NK-92 treated with Interleukin-12 subunit alpha and Interleukin-12 subunit beta, amount 100 ng/mL, for 24 hours (cell line): ENCODE data around the gene CST1.
"Not testable (repeated sequence)": the region's sequence is repeated elsewhere in the genome, so short reads cannot be mapped to it uniquely, and the experiment has no call there.

ENCODE experiments used
- DNase-seq: peaks from one replicate; lab custom pipeline; 2025; lab: John Stamatoyannopoulos, UW

The CST1 gene

GRCh38 chr20:23754731-23755130 is 4.0 kb upstream of the CST1 start:
- DNase-seq, result no peak

DNA sequence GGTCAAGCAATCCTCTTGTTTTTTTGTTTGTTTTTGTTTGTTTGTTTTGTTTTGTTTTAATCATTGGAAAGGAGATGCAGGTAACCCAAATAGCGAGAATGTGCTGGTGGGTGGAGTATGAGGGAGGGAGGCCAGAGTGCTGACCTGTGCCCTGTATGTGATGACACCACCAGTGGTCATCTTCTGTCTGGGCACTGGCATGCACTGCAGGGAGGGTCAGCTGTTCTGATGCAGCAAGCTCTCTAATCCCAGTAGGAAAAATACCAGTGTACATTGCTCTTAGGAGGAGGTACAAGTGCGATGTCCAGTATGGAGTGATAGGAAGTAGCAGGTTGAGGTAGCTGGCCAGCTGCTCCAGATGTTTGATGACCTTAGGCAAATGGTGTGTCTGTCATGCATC is 2.9 kb upstream of the CST1 start:
- DNase-seq, result no peak

GRCh38 chr20:23753194-23753548 is 2.4 kb upstream of the CST1 start:
- no peak for DNase-seq

DNA sequence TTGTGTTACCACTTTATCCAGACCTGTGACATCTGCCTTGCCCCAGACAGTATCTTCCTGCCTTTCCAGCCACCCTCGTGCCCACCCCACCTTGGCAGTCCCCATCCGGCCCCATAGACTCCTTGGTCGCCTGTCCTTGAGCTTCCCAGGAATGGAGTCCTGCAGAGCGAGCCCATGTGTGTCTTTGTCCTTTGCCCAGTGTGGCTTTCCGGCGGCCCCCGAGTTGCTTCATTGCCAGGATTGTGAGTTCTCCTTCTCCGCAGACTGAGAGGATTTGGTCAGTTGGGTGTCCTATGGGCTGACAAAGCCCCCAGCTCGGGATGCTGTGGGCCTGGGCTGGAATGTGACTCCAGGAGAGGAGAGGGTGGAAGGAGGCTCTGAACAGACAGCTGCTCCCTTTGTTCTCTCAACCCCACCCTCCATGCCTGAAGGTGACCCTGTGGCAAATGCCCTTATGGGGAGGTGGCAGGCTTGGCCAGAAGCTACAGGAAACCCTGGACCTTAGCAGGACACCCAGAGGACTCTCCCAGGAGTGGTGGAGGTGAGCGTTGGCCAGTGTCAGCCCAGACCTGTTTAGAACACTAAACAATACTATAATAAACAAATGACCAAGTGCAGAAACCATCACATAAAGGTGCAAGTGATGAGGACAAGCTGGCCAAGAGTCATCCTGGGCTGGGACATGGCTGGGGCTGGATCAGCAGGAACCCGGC is 1.9 kb upstream of the CST1 start:
- DNase-seq, result no peak

- no peak for DNase-seq
Measured at GRCh38 chr20:23752019-23752418, 1.3 kb upstream of the CST1 start.

DNA sequence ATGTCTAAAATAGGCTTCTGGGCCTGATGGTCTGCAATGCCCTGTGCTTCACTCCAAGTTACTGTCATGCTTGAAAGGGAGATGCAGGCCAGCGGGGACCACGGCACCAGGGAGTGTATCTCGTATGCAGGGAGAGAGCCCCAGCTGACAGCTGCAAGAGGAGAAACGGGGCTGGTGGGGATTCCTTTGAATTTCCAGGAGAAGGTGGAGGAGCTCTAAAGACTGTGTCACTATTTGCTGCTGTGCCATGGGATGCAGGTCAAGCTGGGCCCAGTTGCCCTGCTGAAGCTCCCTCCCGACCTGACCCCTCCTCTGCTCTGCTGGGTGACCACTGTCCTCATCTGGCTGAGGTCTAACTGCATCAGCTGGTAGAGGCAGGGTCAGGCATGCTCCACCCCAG is 989 bp downstream of the CST1 start:
- no peak for DNase-seq

DNA sequence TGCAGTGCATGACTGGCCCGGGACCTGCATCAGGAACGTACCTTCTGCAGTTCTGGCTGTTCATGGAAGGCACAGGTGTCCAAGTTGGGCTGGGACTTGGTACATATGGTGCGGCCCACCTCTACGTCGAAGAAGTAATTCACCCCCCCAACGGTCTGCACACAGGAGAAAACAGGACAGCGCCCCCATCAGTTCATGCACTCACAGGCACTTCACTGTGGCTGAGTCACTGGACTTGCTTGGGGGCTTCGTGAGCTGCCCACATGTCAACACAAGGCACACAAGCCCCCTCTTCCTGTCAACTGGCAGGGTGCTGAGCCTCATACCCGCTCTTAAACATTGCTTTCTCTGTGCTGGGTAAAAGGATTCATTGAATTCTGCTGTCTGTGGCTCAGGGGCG is 1.8 kb downstream of the CST1 start:
- DNase-seq, result not testable (repeated sequence)

- DNase-seq, result not testable (repeated sequence)
Measured at GRCh38 chr20:23747551-23747950, 3.2 kb downstream of the CST1 start.

DNA sequence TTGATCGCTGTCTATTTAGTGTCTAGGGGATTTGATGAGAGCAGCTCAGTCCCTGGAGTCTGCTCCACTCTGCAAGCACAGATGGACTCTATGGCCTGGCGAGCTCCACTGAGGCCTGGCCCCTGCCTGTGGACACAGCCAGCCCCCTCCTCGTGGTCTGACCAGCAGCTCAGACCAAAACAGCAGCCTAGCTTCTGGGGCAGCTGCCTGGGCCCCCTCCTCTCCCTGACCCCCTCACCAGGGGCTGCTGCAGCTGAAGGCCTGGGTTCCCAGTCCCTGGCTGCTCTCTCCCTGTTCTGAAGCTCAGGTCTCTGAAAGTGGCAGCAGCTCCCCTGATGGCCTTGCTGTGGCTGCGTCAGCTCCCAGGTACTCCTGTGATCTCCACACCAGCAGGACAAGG is 3.6 kb downstream of the CST1 start:
- not testable (repeated sequence) for DNase-seq

GRCh38 chr20:23746321-23746720 is 4.4 kb downstream of the CST1 start:
- no peak for DNase-seq

GRCh38 chr20:23745247-23745646 is 5.5 kb downstream of the CST1 start:
- DNase-seq, result no peak

GRCh38 chr20:23744817-23745216 is 5.9 kb downstream of the CST1 start:
- no peak for DNase-seq

GRCh38 chr20:23735391-23735790 is 15.3 kb downstream of the CST1 start:
- not testable (repeated sequence) for DNase-seq

- not testable (repeated sequence) for DNase-seq
Measured at GRCh38 chr20:23734949-23735348, 15.8 kb downstream of the CST1 start.

DNA sequence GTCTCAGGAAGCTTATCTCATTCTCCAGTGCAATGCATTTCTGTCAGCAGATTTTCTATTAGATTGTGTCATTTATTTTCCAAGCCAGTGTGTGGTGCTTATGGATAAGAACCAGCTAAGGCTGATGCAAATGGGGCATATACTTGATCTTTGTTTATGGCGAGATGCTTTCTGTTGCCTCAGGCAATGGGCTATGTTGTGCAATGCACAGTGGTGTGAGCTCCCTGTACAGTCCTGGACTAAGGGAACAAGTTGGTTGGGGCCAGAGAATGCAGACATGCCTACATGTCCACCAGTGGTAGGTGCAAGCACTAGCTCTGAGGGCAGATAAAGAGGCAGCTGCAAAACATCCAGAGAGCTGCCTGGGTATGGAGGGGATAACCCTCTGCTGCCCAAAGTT is 16.3 kb downstream of the CST1 start:
- not testable (repeated sequence) for DNase-seq

GRCh38 chr20:23727016-23727415 is 23.7 kb downstream of the CST1 start:
- DNase-seq, result no peak

GRCh38 chr20:23725102-23725501 is 25.6 kb downstream of the CST1 start:
- DNase-seq, result no peak

DNA sequence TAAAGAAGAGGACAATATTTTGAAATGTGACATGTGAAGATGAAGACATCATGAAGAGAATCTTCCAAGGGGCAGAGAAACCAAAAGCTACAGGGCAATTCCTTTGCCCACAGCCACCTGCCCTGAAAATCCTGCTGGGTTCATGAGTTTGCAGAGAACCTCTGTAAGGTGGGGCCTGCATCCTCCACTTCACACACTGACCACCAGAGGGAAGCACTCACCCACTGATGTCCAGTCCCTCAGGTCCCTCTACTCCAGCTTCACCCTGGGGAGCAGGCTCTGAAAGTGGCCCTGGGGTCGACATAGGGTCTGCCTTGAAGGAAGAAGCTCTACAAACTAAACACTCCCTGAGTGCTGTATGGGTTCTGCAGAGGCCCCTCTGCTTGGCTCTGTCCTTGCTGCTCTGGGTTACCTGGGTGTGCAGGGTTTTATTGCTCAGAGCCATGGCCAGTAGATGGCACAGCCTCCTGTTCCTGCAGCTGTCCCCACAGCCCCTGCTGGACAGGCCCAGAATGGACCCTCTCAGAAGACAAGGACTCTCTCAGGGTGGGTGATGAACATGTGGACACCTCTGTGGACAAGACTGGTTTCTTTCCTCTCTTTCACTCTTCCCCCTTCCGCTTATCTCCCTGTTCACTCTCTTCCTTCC is 27.0 kb downstream of the CST1 start:
- DNase-seq, result not testable (repeated sequence)

DNA sequence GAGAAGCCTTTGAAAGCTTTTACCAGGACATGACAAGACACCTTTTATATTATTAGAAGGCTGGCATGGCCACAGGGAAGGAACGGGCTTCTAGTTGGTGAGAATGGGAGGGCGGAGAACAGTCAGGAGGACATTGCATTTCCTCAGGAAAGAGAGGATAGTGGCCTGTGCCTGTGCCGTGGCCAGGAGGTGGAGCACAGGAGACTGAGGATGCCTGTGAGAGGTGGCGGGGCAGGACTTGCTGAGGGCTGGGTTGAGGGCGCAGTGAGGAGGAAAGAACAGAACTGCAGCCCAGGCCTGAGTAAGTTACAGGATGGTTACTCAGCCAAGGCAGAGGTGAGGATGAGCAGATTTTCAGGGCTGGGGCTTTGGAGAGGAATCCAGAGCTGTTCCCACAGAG is 27.9 kb downstream of the CST1 start:
- not testable (repeated sequence) for DNase-seq

DNA sequence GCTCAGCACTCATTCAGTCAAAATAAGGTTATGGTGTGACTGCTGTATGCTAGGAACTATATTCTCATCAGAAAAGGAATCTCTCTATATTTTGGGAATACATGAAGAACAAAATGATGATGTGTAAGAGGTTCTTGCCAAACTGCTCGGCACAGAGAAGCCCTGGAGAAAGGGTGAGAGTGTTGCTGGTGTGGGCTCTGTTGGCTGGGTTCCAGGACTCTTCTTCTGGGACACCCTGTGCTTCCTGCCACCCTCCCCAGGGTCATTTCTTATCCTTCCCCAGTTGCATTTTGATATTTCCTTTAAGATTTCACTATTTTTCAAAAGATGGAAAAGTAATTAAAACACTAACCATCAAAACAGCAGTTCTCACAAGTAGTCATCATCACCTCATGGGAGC is 28.8 kb downstream of the CST1 start:
- DNase-seq, result no peak

DNA sequence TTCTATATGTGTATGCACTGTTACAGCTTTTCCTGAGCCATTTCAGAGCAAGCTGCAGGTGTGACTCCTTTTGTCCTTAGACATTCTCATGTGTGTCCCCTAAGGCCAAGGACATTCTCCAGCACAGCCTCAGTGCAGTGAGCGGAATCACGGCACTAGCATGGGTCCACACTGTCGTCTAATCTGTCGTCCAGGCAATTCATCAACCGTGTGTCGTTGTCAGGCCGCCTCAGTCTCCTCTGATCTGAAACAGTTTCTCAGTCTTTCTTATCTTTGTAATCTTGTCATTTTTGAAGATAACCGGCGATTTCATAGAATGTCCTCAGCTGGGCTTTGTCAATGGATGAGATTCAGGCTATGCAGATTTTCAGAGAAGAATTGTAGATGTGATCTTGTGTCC is 31.4 kb downstream of the CST1 start:
- DNase-seq, result not testable (repeated sequence)

DNA sequence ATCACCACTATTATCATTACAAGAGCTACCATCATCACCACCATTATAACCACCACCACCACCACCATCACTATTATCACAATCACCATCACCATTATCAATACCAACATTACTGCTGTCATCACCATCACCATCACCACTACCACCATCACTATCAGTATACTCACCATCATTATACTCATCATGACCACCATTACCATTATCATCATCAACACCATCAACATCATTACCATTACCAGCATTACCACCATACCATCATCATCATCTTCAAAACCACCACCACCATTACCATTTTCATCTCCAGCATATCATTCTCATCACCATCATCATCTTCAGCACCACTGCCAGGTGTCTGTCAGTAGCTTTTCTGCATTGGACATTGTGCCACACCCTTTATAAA is 39.0 kb downstream of the CST1 start:
- not testable (repeated sequence) for DNase-seq

DNA sequence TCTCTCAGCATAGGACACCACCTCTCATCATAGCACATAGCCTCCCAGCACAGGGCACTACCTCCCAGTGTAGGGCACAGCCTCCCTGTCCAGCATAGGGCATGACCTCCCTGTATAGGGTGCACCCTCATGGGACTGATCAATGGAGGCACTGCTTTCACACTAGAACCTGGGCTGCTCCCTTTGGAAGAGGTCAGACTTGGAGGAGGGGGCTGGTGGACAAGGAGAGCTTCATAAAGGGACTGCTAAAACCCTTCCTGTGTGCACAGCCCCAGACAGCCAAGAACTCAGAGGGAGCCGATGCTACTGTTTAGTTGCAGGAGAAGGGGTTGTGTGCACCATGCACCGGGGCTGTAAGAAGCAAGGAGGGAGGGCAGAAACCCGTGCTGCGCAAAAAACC is 40.0 kb downstream of the CST1 start:
- no peak for DNase-seq

GRCh38 chr20:23705895-23706294 is 44.8 kb downstream of the CST1 start:
- DNase-seq, result no peak
